Adipocyte (in vitro differentiated cells): ENCODE data around the gene CASTOR2.
"Not testable (repeated sequence)": the region's sequence is repeated elsewhere in the genome, so short reads cannot be mapped to it uniquely, and the experiment has no call there.

Experiments used
- DNase-seq: peaks from one replicate; pipeline ENCODE4 v3.0.0-alpha.2; 2015; ENCODE audit warnings: low read depth
- H3K27me3 ChIP-seq: replicated peaks from 2 replicates; pipeline ENCODE4 v1.7.0; 2013; ENCODE audit warnings: mild to moderate bottlenecking, low read length, moderate library complexity; ENCODE audit not compliant: control insufficient read depth, insufficient read depth
- H3K36me3 ChIP-seq: 2 replicates; pipeline ENCODE4 v1.7.0; 2013; ENCODE audit warnings: low read length, mild to moderate bottlenecking, moderate library complexity; ENCODE audit not compliant: control insufficient read depth, insufficient read depth, severe bottlenecking
- H3K4me1 ChIP-seq: 2 replicates; pipeline ENCODE4 v1.7.0; 2013; ENCODE audit warnings: mild to moderate bottlenecking, low read length, moderate library complexity; ENCODE audit not compliant: control insufficient read depth, insufficient read depth
- H3K4me3 ChIP-seq: 2 replicates; pipeline ENCODE4 v1.7.0; 2013; ENCODE audit warnings: mild to moderate bottlenecking, low read length, moderate library complexity
- H3K9ac ChIP-seq: 2 replicates; pipeline ENCODE4 v1.7.0; 2013; ENCODE audit warnings: mild to moderate bottlenecking, low read length, moderate library complexity
- H3K9me3 ChIP-seq: 2 replicates; pipeline ENCODE4 v1.7.0; 2013; ENCODE audit warnings: mild to moderate bottlenecking, low read length, moderate library complexity; ENCODE audit not compliant: control insufficient read depth

The CASTOR2 gene

GRCh38 chr7:74964511-74965119 lies at the start of gene CASTOR2:
CASTOR2 (plus strand) TSS chr7:74964705; CDS start chr7:74964986, 281 bp downstream.
- not testable (repeated sequence) for H3K9ac ChIP-seq, H3K4me3 ChIP-seq, H3K9me3 ChIP-seq, DNase-seq, H3K27me3 ChIP-seq, H3K4me1 ChIP-seq, H3K36me3 ChIP-seq

- H3K4me3 ChIP-seq, H3K36me3 ChIP-seq, DNase-seq, H3K4me1 ChIP-seq, H3K9ac ChIP-seq, H3K9me3 ChIP-seq, H3K27me3 ChIP-seq: not testable (repeated sequence)
These were observed 42.1 kb upstream of the CASTOR2 start for GRCh38 chr7:74922321-74922890.

- DNase-seq, H3K27me3 ChIP-seq, H3K9ac ChIP-seq, H3K36me3 ChIP-seq, H3K9me3 ChIP-seq, H3K4me3 ChIP-seq, H3K4me1 ChIP-seq: not testable (repeated sequence)
These were observed 40.9 kb upstream of the CASTOR2 start for GRCh38 chr7:74923644-74924043.

- H3K27me3 ChIP-seq, DNase-seq, H3K9ac ChIP-seq, H3K4me1 ChIP-seq, H3K36me3 ChIP-seq, H3K4me3 ChIP-seq, H3K9me3 ChIP-seq: not testable (repeated sequence)
These were observed 37.5 kb upstream of the CASTOR2 start for GRCh38 chr7:74926968-74927367.

GRCh38 chr7:74931563-74932328 lies 32.8 kb upstream of the CASTOR2 start:
- DNase-seq, H3K4me3 ChIP-seq, H3K27me3 ChIP-seq, H3K9ac ChIP-seq, H3K36me3 ChIP-seq, H3K9me3 ChIP-seq, H3K4me1 ChIP-seq: not testable (repeated sequence)

- not testable (repeated sequence) for H3K4me3 ChIP-seq, H3K27me3 ChIP-seq, H3K4me1 ChIP-seq, H3K36me3 ChIP-seq, H3K9me3 ChIP-seq, DNase-seq, H3K9ac ChIP-seq
These were observed 25.1 kb upstream of the CASTOR2 start for GRCh38 chr7:74939429-74939828.

GRCh38 chr7:74941302-74942069 lies 23.0 kb upstream of the CASTOR2 start:
- H3K9ac ChIP-seq, H3K27me3 ChIP-seq, H3K4me3 ChIP-seq, H3K4me1 ChIP-seq, H3K9me3 ChIP-seq, DNase-seq, H3K36me3 ChIP-seq: not testable (repeated sequence)

GRCh38 chr7:74943923-74944322 lies 20.6 kb upstream of the CASTOR2 start:
- not testable (repeated sequence) for H3K36me3 ChIP-seq, DNase-seq, H3K27me3 ChIP-seq, H3K9ac ChIP-seq, H3K4me1 ChIP-seq, H3K9me3 ChIP-seq, H3K4me3 ChIP-seq

- not testable (repeated sequence) for DNase-seq, H3K36me3 ChIP-seq, H3K9me3 ChIP-seq, H3K9ac ChIP-seq, H3K27me3 ChIP-seq, H3K4me1 ChIP-seq, H3K4me3 ChIP-seq
These were observed 16.8 kb upstream of the CASTOR2 start for GRCh38 chr7:74947741-74948140.

- not testable (repeated sequence) for H3K4me3 ChIP-seq, H3K9me3 ChIP-seq, H3K36me3 ChIP-seq, H3K4me1 ChIP-seq, H3K27me3 ChIP-seq, H3K9ac ChIP-seq, DNase-seq
These were observed 10.7 kb upstream of the CASTOR2 start for GRCh38 chr7:74953774-74954173.

- H3K36me3 ChIP-seq, DNase-seq, H3K9me3 ChIP-seq, H3K4me1 ChIP-seq, H3K4me3 ChIP-seq, H3K27me3 ChIP-seq, H3K9ac ChIP-seq: not testable (repeated sequence)
These were observed 6.2 kb upstream of the CASTOR2 start for GRCh38 chr7:74958328-74958727.
